ENCODE results near the gene ZNF793. TPM values are rescaled to one million over a fixed set of nuclear protein-coding genes. Genes with fewer than 3 reads are reported as not detected.

The ZNF793 gene
- total RNA-seq, 1 donor from 2014 or later, result 48.9 TPM

- DNase-seq (ENCODE audit: low spot score in 2 of 2) (no peak), FAIRE-seq (no peak)
Measured at GRCh38 chr19:37564624-37565369, 58.1 kb downstream of the ZNF793 start.

DNA sequence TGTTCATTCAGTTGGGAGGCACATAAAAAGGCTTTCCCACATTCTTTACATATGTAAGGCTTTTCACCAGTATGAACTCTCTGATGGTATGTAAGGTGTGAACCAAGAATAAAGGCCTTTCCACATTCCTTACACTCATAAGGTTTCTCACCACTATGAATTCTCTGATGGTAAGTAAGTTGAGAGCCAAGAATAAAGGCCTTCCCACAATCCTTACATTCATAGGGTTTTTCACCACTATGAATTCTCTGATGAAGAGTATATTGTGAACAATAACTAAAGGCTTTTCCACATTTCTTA lies 58.6 kb downstream of the ZNF793 start:
- no peak for FAIRE-seq

DNA sequence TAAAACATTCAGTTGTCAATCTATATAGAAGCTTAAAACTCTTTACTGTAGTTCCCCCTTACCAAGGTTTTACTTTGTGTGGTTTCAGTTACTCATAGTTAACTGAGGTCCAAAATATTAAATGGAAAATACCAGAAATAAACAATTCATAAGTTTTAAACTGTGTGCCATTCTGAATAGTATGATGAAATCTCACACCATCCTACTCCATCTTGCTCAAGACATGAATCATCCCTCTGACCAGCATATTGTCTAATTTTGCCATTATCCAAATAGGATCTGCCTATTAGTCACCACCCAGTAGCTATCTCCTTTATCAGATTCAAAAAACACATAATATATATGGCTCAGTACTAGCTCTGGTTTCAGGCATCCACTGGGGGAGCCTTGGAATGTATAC lies 65.5 kb downstream of the ZNF793 start:
- no peak for DNase-seq (ENCODE audit: low spot score in 2 of 2)
- FAIRE-seq, result no peak

More for the DNA sequence above, 58.6 kb downstream of the ZNF793 start:
- no peak for DNase-seq (ENCODE audit: low spot score in 2 of 2)

GRCh38 chr19:37583340-37583739 lies 76.6 kb downstream of the ZNF793 start:
- no peak for FAIRE-seq
- no peak for DNase-seq (ENCODE audit: low spot score in 2 of 2)

Other genes with a start within 250 kb of the ZNF793 start
- gene ZNF527, start 135.8 kb upstream of the ZNF793 start, total RNA-seq, result 30.2 TPM
- gene ZNF569, start 39.5 kb upstream of the ZNF793 start, total RNA-seq, result 37.9 TPM
- gene ZNF570, start 37.6 kb upstream of the ZNF793 start, total RNA-seq, result 42.8 TPM
- 11.8 TPM for gene ZNF571, start 87.9 kb downstream of the ZNF793 start, total RNA-seq
- 21.6 TPM for gene ZNF540, start 87.9 kb downstream of the ZNF793 start, total RNA-seq
- gene ZFP30, start 148.5 kb downstream of the ZNF793 start, total RNA-seq, result 134 TPM
- 23.6 TPM for gene ZNF607, start 212.8 kb downstream of the ZNF793 start, total RNA-seq